ENCODE measurements around the gene NBAS.

Gene NBAS

DNA sequence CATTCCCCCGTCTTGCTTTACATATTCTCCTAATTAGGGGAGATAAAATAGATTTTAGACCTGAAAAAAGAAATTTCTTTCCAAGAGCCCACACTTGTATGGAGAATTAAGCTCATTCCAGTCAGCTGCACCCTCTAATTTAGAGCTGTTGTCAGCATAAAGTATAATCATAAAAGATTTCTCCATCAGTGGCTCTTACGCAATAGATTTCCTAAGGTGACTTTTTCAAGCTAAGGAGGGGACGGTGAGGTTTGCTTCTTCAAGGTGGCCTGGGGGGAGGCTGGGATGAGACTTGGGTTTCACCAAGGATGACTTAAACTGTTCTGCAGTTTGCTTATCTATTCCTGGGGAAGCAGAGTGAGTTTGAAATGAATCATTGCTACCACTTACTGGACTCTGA is 426.2 kb downstream of the NBAS start:
- DNase-seq (ENCODE audit: low spot score) = no peak
- H3K9me3 Mint-ChIP-seq = no peaks in the 10 kb centered on the region
- H3K4me3 Mint-ChIP-seq = no peak overlapping the region
- no peaks in the 10 kb centered on the region for H3K36me3 Mint-ChIP-seq (ENCODE audit: low read depth)
- H3K27ac Mint-ChIP-seq = no peak overlapping the region
- H3K4me1 Mint-ChIP-seq (ENCODE audit: low read depth) = no peaks in the 10 kb centered on the region
- H3K27me3 Mint-ChIP-seq (ENCODE audit: low read depth) = no peaks in the 10 kb centered on the region

DNA sequence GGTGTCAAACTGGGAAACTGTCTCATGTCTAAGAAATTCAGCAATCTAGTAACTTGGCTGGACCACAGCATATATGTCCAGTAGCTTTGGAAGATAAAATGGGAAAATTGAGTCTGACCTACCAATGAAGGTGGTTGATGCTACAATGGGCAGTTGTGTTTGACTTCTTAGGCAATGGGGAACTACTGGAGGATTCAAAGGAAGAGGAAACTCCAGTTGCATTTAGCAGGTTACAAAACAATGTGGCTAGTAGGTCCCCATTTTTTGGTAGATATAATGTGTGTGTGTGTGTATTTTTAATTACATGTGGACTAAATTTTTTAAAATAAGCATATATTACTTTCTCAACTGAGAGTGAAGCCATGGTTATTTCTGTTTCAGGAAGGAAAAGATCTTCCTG is 427.7 kb downstream of the NBAS start:
- DNase-seq (ENCODE audit: low spot score) = no peak
- Mint-ChIP-seq H3K36me3 (ENCODE audit: low read depth) (no peaks in the 10 kb centered on the region), H3K27me3 (ENCODE audit: low read depth) (no peaks in the 10 kb centered on the region), H3K4me3 (no peak overlapping the region), H3K27ac (no peak overlapping the region), H3K4me1 (ENCODE audit: low read depth) (no peaks in the 10 kb centered on the region), H3K9me3 (no peaks in the 10 kb centered on the region)

DNA sequence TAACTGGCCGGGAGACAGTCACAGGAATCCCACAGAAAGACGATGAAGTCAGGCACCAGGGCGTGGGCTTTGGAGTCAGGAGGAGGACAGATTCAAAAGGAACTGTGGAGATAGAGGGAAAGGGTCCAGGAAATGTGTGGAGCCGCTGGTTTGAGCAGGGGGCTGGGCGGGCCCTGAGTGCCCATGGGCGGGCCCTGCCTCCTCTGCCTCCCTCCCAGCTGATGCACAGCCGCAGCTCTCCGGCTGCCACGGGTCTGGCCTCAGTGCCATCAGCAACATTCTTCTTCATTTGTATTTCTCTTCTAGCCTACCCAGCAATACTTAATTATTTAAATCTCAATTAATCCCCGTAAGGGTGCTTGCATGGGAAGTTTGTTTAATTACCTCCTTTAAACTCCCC is 432.3 kb downstream of the NBAS start:
- H3K4me1 Mint-ChIP-seq (ENCODE audit: low read depth) = no peaks in the 10 kb centered on the region
- H3K27ac Mint-ChIP-seq = no peak overlapping the region
- H3K27me3 Mint-ChIP-seq (ENCODE audit: low read depth) = no peaks in the 10 kb centered on the region
- DNase-seq (ENCODE audit: low spot score) = no peak
- no peaks in the 10 kb centered on the region for H3K36me3 Mint-ChIP-seq (ENCODE audit: low read depth)
- H3K4me3 Mint-ChIP-seq = no peak overlapping the region
- no peaks in the 10 kb centered on the region for H3K9me3 Mint-ChIP-seq

DNA sequence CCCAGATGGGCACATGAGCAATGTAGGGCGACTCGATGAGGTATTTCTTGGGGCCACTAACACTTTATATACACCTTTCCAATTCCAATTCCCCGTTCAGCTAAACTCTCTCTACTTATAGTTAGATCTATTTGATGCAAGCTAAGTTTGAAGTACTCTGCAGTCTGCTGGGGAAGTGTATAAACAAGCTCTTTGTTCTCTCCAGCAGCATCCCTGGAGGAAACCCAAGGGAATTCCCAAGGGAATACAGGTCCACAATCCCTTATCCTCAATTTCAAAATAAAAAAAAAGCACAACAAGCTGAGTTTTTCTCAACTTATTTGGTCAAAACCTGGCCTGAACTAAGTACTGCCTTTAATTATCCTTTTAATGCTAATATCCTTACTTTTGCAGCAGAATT is 433.3 kb downstream of the NBAS start:
- H3K9me3 Mint-ChIP-seq = no peaks in the 10 kb centered on the region
- H3K4me3 Mint-ChIP-seq = no peak overlapping the region
- DNase-seq (ENCODE audit: low spot score) = no peak
- no peak overlapping the region for H3K27ac Mint-ChIP-seq
- no peaks in the 10 kb centered on the region for H3K36me3 Mint-ChIP-seq (ENCODE audit: low read depth)
- H3K27me3 Mint-ChIP-seq (ENCODE audit: low read depth) = no peaks in the 10 kb centered on the region
- no peaks in the 10 kb centered on the region for H3K4me1 Mint-ChIP-seq (ENCODE audit: low read depth)

DNA sequence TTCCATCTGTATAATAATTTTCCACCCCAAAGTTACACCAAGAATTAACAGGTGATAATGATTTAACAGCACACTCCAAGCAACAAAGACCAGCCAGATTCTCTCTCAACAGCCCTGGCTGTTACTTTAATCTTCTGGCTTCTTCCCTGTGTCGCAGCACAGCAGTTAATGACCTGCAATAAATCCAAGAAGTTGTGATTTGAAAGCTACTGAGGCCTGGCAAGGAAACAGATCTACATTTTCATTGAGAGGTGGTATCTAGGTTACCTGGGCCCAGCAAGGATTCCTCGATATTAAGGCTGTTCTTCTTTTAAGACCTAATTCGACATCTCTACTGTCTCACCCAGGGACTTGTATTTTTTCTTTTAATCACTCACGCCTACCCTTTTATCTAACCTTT is 433.8 kb downstream of the NBAS start:
- no peak overlapping the region for H3K27ac Mint-ChIP-seq
- no peak overlapping the region for H3K4me3 Mint-ChIP-seq
- no peaks in the 10 kb centered on the region for H3K36me3 Mint-ChIP-seq (ENCODE audit: low read depth)
- no peak for DNase-seq (ENCODE audit: low spot score)
- H3K4me1 Mint-ChIP-seq (ENCODE audit: low read depth) = no peaks in the 10 kb centered on the region
- H3K27me3 Mint-ChIP-seq (ENCODE audit: low read depth) = no peaks in the 10 kb centered on the region
- no peaks in the 10 kb centered on the region for H3K9me3 Mint-ChIP-seq

DNA sequence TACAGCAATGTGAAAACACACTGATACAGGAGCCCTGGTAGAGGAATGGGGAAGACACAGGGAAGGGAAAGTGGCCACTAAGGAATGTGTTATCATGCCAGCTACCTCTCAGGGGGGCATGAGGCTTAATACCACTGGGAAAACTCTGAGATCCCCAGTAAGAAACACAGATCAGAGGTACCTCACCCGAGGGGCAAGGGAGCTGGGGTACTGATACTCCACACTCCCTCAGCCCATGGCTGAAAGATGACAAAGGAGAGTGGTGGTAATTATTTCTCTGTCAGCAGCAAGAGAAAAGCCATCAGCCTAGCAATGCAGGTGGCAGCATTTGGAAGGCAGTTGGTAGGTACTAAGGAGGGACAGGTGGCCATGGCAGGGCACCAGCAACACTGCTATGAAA is 434.8 kb downstream of the NBAS start:
- no peaks in the 10 kb centered on the region for H3K27me3 Mint-ChIP-seq (ENCODE audit: low read depth)
- no peaks in the 10 kb centered on the region for H3K9me3 Mint-ChIP-seq
- H3K4me1 Mint-ChIP-seq (ENCODE audit: low read depth) = no peaks in the 10 kb centered on the region
- DNase-seq (ENCODE audit: low spot score) = no peak
- H3K27ac Mint-ChIP-seq = no peak overlapping the region
- no peaks in the 10 kb centered on the region for H3K36me3 Mint-ChIP-seq (ENCODE audit: low read depth)
- H3K4me3 Mint-ChIP-seq = no peak overlapping the region

DNA sequence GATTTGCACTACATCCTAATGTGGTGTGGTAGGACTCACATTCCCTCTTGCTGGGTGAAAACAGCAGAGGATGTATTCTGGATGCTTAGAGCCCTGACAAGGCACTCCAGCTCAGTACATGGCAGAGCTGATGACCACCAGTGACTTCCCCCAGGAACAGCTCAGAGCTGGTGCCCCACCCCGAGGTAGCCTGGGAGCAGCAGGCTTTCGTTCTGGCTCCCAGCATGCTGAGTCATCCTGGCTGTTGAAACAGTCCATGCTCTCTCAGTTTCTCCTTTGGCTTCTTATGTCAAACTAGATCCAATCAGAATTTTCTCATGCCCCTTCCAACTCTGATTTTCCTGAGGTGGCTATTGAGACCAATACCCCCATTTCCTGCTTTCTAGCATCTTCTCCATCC is 438.2 kb downstream of the NBAS start:
- no peaks in the 10 kb centered on the region for H3K36me3 Mint-ChIP-seq (ENCODE audit: low read depth)
- H3K4me3 Mint-ChIP-seq = no peak overlapping the region
- no peak overlapping the region for H3K27ac Mint-ChIP-seq
- no peaks in the 10 kb centered on the region for H3K27me3 Mint-ChIP-seq (ENCODE audit: low read depth)
- no peak for DNase-seq (ENCODE audit: low spot score)
- H3K9me3 Mint-ChIP-seq = no peaks in the 10 kb centered on the region
- peaks cover 2% of the 10 kb centered on the region for H3K4me1 Mint-ChIP-seq (ENCODE audit: low read depth)

DNA sequence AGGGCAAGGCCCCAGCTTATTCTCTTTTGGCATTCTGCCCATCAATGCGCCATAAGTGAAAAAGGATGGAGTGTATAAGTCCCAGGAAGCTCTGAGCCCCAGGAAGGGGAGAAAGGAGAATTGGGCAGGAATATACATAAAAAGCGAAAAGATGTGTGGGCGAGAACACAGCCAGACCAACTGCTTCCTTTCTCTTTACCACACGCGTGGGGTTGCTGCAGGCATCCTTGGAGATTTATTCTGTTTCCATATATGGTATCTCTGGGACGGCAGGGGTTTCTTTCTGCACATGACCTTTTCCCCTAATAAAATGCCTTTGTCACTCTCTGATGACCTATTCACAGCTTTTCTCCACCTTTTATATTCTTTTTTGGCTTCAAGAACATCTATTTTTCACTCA is 440.5 kb downstream of the NBAS start:
- no peaks in the 10 kb centered on the region for H3K9me3 Mint-ChIP-seq

DNA sequence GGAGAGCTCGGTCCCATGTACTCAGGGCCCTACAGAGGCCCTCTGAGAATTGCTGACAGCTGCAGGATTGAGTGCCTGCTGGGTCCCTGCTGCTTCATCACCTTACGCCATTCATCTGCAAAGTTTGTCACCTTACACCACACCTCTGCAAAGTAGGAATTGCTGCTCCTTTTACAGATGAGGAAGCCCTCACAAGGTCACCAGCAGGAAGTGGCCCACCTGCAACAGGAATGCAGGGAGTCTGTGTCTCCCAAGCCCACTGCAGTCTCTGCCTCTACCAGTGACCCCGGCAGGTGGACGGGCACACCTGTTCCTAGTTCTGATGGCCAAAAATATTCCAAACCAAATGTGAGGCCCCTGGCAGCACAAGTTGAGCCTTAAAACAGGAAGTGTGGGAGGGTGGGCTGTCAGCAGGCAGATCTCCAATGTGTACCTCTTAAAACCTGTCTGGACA is 441.4 kb downstream of the NBAS start:
- Mint-ChIP-seq H3K27ac (no peak overlapping the region), H3K9me3 (no peaks in the 10 kb centered on the region), H3K27me3 (ENCODE audit: low read depth) (no peaks in the 10 kb centered on the region), H3K4me3 (no peak overlapping the region), H3K36me3 (ENCODE audit: low read depth) (no peaks in the 10 kb centered on the region), H3K4me1 (ENCODE audit: low read depth) (peaks cover 2% of the 10 kb centered on the region)
- no peak for DNase-seq (ENCODE audit: low spot score)

More for the DNA sequence above, 440.5 kb downstream of the NBAS start:
- no peak overlapping the region for H3K27ac Mint-ChIP-seq
- H3K27me3 Mint-ChIP-seq (ENCODE audit: low read depth) = no peaks in the 10 kb centered on the region
- DNase-seq (ENCODE audit: low spot score) = no peak
- H3K4me1 Mint-ChIP-seq (ENCODE audit: low read depth) = peaks cover 2% of the 10 kb centered on the region
- H3K4me3 Mint-ChIP-seq = no peak overlapping the region
- H3K36me3 Mint-ChIP-seq (ENCODE audit: low read depth) = no peaks in the 10 kb centered on the region

DNA sequence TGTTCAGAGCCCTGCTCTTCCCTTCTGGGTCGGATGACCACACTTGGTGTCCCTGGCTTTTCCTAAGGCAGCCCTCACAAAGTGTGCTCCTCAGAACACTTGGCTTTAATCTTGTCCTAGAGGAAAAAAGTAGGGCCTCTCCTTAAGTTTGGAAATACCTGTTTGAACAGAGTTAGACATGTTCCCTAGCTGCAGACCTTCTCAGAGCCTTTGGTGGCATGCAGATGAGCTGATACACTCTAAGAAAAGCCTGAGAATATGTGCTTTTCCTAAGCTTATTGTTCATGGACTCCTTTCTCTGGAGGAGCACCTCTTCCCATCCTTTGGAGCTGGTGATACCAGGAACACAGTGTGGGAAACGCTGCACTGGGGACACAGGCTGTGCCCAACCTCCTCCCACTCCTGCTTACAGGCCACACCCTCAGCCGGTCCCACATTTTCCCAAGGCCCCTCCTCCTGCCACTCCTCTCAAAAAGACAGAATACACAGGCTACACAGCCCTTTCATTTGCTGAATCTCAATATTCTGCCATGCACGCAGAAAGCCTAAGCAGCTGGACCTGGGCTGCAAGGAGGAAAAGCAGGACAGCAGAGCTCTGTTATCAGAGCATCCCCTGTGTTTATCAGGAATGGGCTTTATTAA is 443.6 kb downstream of the NBAS start:
- H3K27ac Mint-ChIP-seq = no peak overlapping the region
- H3K4me1 Mint-ChIP-seq (ENCODE audit: low read depth) = peaks cover 2% of the 10 kb centered on the region
- DNase-seq (ENCODE audit: low spot score) = no peak
- H3K9me3 Mint-ChIP-seq = peaks cover 5% of the 10 kb centered on the region
- no peaks in the 10 kb centered on the region for H3K27me3 Mint-ChIP-seq (ENCODE audit: low read depth)
- no peaks in the 10 kb centered on the region for H3K36me3 Mint-ChIP-seq (ENCODE audit: low read depth)
- no peak overlapping the region for H3K4me3 Mint-ChIP-seq

All from T-helper 2 cell treated with Interferon-gamma antibody and Interleukin-4, amounts not matched to agents 5 μg/mL and 100 μg/mL, for 36 hours (primary cell).